GM19023 (cell line): Measurements from ENCODE around the gene PLXND1.
A peak's percentile ranks its signal among the peaks of the same experiment; 100 is the strongest.

ENCODE experiments used
- ATAC-seq: cut with Tn5 transposase; IDR thresholded peaks from one replicate; pipeline ENCODE4 v1.9.1; 2021; ENCODE audit warnings: mild to moderate bottlenecking, moderate library complexity; ENCODE audit not compliant: unreplicated experiment

Gene PLXND1

GRCh38 chr3:129627350-129628168 is 21.1 kb upstream of the PLXND1 start:
- peak; percentile 39 for ATAC-seq

GRCh38 chr3:129626744-129627349 is 20.4 kb upstream of the PLXND1 start:
- peak; percentile 92 for ATAC-seq

- no peak for ATAC-seq
These were observed 18.8 kb upstream of the PLXND1 start for GRCh38 chr3:129625072-129625874.

DNA sequence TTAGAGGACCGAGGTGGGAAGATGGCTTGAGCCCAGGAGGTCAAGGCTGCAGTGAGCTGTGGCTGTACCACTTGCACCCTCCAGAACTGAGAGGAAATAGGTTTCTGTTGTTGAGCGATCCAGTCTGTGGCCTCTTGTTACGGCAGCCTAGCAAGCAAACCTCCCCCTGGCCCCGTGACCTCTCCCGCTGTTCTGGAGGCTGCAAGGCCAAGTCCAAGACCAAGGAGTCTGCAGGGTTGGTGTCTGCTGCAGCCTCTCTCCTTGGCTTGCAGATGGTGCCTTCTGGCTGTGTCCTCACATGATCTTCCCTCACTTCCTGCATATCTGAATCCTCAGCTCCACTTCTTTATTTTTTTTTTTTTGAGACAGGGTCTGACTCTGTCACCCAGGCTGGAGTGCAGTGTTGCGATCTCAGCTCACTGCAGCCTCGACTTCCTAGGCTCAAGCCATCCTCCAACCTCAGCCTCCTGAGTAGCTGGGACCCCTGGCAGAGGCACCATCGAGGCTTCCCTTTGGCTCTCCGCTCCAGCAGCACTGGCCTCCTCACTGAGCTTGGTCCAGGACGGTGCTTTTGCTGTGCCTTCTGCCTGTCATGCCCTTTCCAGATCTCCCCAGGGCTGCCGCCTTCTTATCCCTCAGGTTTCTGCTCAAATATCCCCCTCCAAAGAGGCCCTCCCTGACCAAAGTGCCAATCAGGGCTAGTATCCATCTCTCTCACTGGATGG is 18.0 kb upstream of the PLXND1 start:
- no peak for ATAC-seq

DNA sequence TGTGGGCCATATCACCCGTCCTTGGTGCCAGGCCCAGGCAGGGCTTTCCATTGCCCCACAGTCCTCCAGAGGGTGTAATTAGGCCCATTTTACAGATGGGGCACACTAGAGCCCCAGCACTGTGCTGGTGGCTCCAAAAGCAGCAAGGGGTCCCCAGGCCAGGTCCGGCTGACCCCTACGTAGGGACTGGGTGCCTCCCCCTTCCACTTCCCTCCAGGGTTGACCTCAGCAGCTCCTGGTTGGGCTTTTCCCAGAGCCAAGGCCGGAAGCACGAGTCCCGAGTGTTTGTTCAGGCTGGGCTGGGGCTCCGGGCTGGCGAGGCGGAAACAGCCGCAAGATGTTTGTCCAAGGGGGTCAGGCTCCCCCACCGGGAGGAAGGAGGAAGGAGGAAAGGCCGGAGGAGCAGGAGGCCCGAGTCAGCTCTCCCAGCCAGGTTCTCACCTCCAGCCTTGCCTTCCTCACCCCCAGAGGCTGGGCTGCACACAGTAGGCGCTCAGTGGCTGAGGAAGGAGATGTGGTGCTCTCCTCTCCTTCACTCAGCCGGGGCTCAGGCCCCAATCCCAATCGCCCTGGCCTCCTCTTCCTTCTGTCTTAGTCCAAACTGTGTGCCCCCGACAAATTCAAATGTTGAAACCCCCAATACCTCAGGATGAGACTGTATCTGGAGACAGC is 17.1 kb upstream of the PLXND1 start:
- ATAC-seq = no peak

GRCh38 chr3:129622933-129623332 is 16.5 kb upstream of the PLXND1 start:
- ATAC-seq = no peak

- no peak for ATAC-seq
These were observed 15.9 kb upstream of the PLXND1 start for GRCh38 chr3:129622226-129622874.

DNA sequence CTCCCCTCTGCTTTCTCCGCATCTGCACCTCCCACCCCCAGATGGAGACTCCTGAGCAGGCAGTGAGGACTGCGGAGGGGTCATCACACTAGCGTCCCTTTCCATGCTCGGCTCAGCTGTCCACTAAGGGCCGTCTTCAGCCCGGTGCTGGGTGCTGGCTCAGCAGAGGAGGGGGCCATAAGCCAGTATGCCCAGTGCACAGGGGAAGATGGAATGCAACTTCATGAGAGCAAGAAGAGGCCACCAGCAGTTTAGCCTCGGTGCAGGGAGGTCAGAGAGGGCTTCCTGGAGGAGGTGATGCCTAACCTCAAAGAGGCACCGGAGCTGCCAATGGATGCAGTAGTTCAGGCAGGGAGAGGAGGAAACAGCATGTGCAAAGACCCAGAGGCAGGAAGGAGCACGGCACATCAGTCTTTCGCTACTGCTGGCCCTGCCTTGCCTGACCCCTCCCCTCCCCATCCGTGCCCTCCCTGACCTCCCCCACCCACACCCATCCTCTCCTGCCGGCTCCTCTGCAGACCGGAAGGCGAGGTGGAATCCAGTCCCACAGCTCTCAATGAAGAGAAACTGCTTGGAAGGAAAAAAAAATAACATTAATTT is 15.2 kb upstream of the PLXND1 start:
- no peak for ATAC-seq

- no peak for ATAC-seq
These were observed 14.5 kb upstream of the PLXND1 start for GRCh38 chr3:129620828-129621559.

DNA sequence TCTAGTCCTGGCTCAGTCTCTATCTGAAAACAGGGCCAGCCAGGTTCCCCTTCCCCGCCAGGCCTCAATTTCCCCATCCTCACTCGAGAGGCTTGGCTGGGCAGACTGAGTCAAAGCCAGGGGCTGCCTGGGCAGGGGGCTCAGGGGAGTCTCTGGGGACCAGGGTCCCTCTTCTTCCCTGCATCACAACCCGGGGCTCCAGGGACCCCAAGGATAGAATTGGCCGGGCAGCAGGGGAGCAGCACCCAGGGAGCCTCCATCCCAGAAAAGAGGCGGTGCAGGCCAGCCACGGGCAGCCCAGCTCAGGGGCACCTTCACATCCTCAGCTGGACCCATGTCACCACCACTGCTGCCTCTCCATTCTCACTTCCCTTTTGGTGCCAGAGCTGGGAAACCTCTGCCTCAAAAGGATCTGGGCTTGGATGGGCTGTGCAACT is 13.3 kb upstream of the PLXND1 start:
- no peak for ATAC-seq

GRCh38 chr3:129618901-129619671 is 12.6 kb upstream of the PLXND1 start:
- no peak for ATAC-seq

- ATAC-seq = no peak
These were observed 11.8 kb upstream of the PLXND1 start for GRCh38 chr3:129618186-129618820.

- ATAC-seq = no peak
These were observed 11.1 kb upstream of the PLXND1 start for GRCh38 chr3:129617381-129618185.

DNA sequence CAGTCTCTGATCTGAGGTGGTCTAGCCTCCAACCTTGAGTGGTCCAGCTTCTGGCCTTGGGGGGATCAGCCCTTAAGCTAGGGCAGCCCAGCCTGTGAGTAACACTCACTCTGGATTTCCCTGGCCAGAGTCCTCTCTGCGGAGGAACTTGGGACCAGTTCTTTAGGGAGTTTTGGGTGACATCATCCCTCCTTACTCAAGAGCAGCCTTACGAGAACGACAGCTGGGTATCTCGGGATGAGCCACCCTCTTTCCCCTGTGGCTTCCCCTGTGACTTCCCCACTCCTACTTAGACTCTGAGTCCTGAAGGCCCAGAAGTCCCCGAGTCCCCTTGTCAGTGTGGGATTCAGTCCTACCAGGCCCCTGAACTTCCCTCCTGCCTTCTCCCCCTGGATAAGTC is 10.2 kb upstream of the PLXND1 start:
- ATAC-seq = peak; percentile 46

GRCh38 chr3:129616291-129616690 is 9.8 kb upstream of the PLXND1 start:
- no peak for ATAC-seq

DNA sequence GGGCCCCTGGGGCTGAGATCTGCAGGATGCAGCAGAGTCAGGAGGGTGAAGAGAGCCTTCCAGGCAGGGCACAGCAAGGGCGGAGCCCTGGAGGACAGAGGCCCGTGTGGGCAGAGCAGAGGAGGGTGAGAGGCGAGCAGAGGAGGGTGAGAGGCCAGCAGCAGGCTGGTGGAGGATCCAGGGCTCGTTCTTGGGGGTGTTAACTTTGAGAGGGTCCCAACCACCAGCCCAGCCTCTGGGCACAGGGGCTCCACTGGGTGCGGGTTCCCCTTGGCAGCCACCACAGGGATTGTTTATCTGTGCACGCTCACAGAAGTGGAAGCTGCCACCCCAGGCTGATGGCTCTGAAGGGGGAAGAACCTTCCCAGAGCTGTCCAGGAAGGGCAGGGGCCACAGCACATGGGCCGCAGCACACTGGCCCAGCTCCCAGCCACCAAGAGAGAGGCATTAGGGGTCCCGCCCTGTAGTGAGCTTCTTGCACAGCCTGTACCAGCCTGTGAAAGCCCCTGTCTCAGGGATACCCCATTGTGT is 9.3 kb upstream of the PLXND1 start:
- ATAC-seq = no peak
